ENCODE data around the gene PRIMPOL. TPM values are rescaled to one million over a fixed set of nuclear protein-coding genes. Genes with fewer than 3 reads are reported as not detected.

Gene PRIMPOL
- total and polyA plus RNA-seq, 9 of the 15 experiments (the other 6 are each of a cell fraction or from before 2014, with no cell fraction given), result 11.0 to 32.0 (median 16.1) TPM

- no peak for TF ChIP-seq ZNF140 (CRISPR knock-in tag; IDR thresholded peaks at IDR 0.05)
- TF ChIP-seq ZNF253 (CRISPR knock-in tag; conservative IDR thresholded peaks at IDR 0.05), result no peak
- TF ChIP-seq MECOM (CRISPR knock-in tag; IDR thresholded peaks at IDR 0.05), result peak; percentile 99
- peak; percentile 5; the same call in 1 of the 2 replicates for TF ChIP-seq ZC3H8 (IDR thresholded peaks at IDR 0.05)
- TF ChIP-seq TCF7 (IDR thresholded peaks at IDR 0.05; ENCODE audit: borderline replicate concordance), result peak; percentile 84; the same call in 1 of the 2 replicates
- TF ChIP-seq NFIC (IDR thresholded peaks at IDR 0.05), result peak; percentile 97
- peak; percentile 98 for TF ChIP-seq EP300 (IDR thresholded peaks at IDR 0.05; ENCODE audit: low read length)
- TF ChIP-seq MEF2A (IDR thresholded peaks at IDR 0.05; ENCODE audit: control insufficient read depth, low read depth, low read length), result 0 out of 2 replicates have a peak, but pooled peaks have one; percentile 12
- peak; percentile 81 for TF ChIP-seq VEZF1 (CRISPR knock-in tag; IDR thresholded peaks at IDR 0.05)
- TF ChIP-seq GTF2E2 (tag; IDR thresholded peaks at IDR 0.05), result no peak
- TF ChIP-seq KLF10 (CRISPR knock-in tag; IDR thresholded peaks at IDR 0.05), result no peak
- no peak for TF ChIP-seq ZNF12 (CRISPR knock-in tag; IDR thresholded peaks at IDR 0.05)
- no peak for TF ChIP-seq ZNF655 (CRISPR knock-in tag; IDR thresholded peaks at IDR 0.05)
- peak; percentile 93 for TF ChIP-seq ZNF395 (CRISPR knock-in tag; IDR thresholded peaks at IDR 0.05)
- TF ChIP-seq FIP1L1 (IDR thresholded peaks at IDR 0.05; ENCODE audit: low read depth, low read length, poor library complexity, severe bottlenecking), result no peak
- no peak for TF ChIP-seq IFI16 (CRISPR knock-in tag; IDR thresholded peaks at IDR 0.05)
- TF ChIP-seq RBM17 (IDR thresholded peaks at IDR 0.05; ENCODE audit: borderline replicate concordance, low read depth, low read length), result no peak
- TF ChIP-seq THAP7 (CRISPR knock-in tag; IDR thresholded peaks at IDR 0.05), result no peak
- TF ChIP-seq NR0B1 (IDR thresholded peaks at IDR 0.05; ENCODE audit: partially characterized antibody), result no peak
- no peak for TF ChIP-seq JUNB (CRISPR knock-in tag; conservative IDR thresholded peaks at IDR 0.05)
- TF ChIP-seq BACH1 (tag; IDR thresholded peaks at IDR 0.05), result 0 out of 2 replicates have a peak, but pooled peaks have one; percentile 37
- TF ChIP-seq ETS2 (tag; IDR thresholded peaks at IDR 0.05; ENCODE audit: borderline replicate concordance, poor library complexity, severe bottlenecking), result no peak
- peak; percentile 34; the same call in 1 of the 2 replicates for TF ChIP-seq EP400 (IDR thresholded peaks at IDR 0.05)
These were observed 35.1 kb downstream of the PRIMPOL start (continued) for GRCh38 chr4:184684491-184685189.

All from K562 (cell line).